KMS-11 (cell line): ENCODE results near the gene PTPRN2.

ENCODE experiments used
- H2AFZ ChIP-seq: fragments of 200-600 bp; sonication (generic); 2 replicates; pipeline ENCODE4 v1.6.1; 2016; ENCODE audit warnings: antibody characterized with exemption, mixed run types, low read depth
- H3K27ac ChIP-seq: fragments of 200-600 bp; sonication (generic); 2 replicates; pipeline ENCODE4 v1.6.1; 2016; ENCODE audit warnings: mild to moderate bottlenecking, mixed run types
- H3K27me3 ChIP-seq: fragments of 200-600 bp; sonication (generic); 2 replicates; pipeline ENCODE4 v1.6.1; 2017; ENCODE audit warnings: mild to moderate bottlenecking, low read depth, mixed run types, moderate library complexity; ENCODE audit not compliant: insufficient read depth
- H3K36me3 ChIP-seq: fragments of 200-600 bp; sonication (generic); 2 replicates; pipeline ENCODE4 v1.6.1; 2017; ENCODE audit warnings: mild to moderate bottlenecking, mixed run types; ENCODE audit not compliant: insufficient read depth
- H3K4me1 ChIP-seq: fragments of 200-600 bp; sonication (generic); 2 replicates; pipeline ENCODE4 v1.6.1; 2016; ENCODE audit warnings: mild to moderate bottlenecking, low read depth, mixed run types; ENCODE audit not compliant: poor library complexity, severe bottlenecking
- H3K4me2 ChIP-seq: fragments of 200-600 bp; sonication (generic); 2 replicates; pipeline ENCODE4 v1.7.0; 2016; ENCODE audit warnings: mild to moderate bottlenecking, mixed run types
- H3K4me3 ChIP-seq: fragments of 200-600 bp; sonication (generic); IDR thresholded peaks from 2 replicates; pipeline ENCODE4 v1.6.1; 2017; ENCODE audit warnings: low read depth, low read length, mixed read lengths; ENCODE audit not compliant: insufficient read depth
- H3K79me2 ChIP-seq: fragments of 200-600 bp; sonication (generic); 2 replicates; pipeline ENCODE4 v1.6.1; 2016; ENCODE audit warnings: low read depth, mixed run types; ENCODE audit not compliant: insufficient read depth
- H3K9ac ChIP-seq: fragments of 200-600 bp; sonication (generic); 2 replicates; pipeline ENCODE4 v1.6.1; 2016; ENCODE audit warnings: mild to moderate bottlenecking, mixed run types
- H4K20me1 ChIP-seq: fragments of 200-600 bp; sonication (generic); 2 replicates; pipeline ENCODE4 v1.6.1; 2016; ENCODE audit warnings: mild to moderate bottlenecking, mixed run types; ENCODE audit not compliant: insufficient read depth
- CTCF ChIP-seq: fragments of 200-600 bp; sonication (generic); conservative IDR thresholded peaks from 2 replicates; pipeline ENCODE4 v1.6.1; 2017; ENCODE audit warnings: low read depth, mild to moderate bottlenecking, antibody characterized with exemption, low read length, moderate library complexity, mixed read lengths

The PTPRN2 gene

DNA sequence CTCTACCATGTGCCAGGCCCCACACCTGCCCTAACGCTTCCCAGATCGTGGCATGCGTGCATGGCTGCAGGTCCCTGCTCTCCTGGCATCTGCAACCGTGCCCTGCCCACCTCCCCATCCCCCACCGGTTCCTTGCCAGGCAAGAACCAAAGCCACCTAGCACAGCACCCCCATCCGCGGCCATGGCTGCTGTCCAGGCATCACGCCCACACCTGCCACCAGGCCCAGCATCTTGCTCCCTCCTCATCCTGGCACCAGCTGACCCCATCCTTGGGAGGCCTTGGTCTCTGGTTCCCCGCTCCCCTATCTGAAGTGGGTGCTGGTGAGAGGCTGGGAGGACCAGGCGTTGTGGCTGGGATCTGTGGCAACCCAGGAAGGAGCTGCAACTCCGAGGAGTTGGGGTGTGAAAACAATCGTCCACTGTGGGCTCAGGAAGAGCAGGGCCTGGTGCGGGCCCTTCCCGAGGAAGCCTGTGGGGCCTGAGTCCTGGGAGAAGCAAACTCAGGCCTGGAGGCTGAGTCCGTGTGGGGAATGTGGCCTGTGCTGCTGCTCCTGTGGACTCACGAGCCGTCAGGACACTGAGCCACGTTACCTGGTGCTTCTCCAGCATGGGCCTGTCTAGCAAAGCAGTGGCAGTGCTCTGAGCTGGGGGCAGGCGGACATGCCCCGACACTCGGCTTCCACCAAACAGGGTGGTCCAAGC, 833.8 kb downstream of the PTPRN2 start:
- H3K79me2 ChIP-seq = no peaks in the 10 kb centered on the region
- no peak for TF ChIP-seq CTCF

GRCh38 chr7:157752832-157753291, 834.8 kb downstream of the PTPRN2 start:
- no peak for TF ChIP-seq CTCF
- no peak overlapping the region for H3K27ac ChIP-seq
- no peaks in the 10 kb centered on the region for H4K20me1 ChIP-seq
- H2AFZ ChIP-seq = no peak overlapping the region
- H3K36me3 ChIP-seq = no peaks in the 10 kb centered on the region
- H3K27me3 ChIP-seq = no peaks in the 10 kb centered on the region; the same call in 1 of the 2 replicates
- no peaks in the 10 kb centered on the region for H3K4me1 ChIP-seq
- no peak overlapping the region for H3K4me3 ChIP-seq
- H3K9ac ChIP-seq = no peak overlapping the region
- H3K4me2 ChIP-seq = no peak overlapping the region
- H3K79me2 ChIP-seq = no peaks in the 10 kb centered on the region

More for the DNA sequence above, 833.8 kb downstream of the PTPRN2 start:
- Histone ChIP-seq H3K27ac (no peak overlapping the region), H3K4me2 (no peak overlapping the region), H3K9ac (no peak overlapping the region), H3K27me3 (no peaks in the 10 kb centered on the region; the same call in 1 of the 2 replicates), H2AFZ (no peak overlapping the region), H4K20me1 (no peaks in the 10 kb centered on the region), H3K4me3 (no peak overlapping the region), H3K4me1 (no peaks in the 10 kb centered on the region), H3K36me3 (no peaks in the 10 kb centered on the region)

GRCh38 chr7:157751951-157752673, 835.5 kb downstream of the PTPRN2 start:
- no peak overlapping the region for H3K9ac ChIP-seq
- H3K27ac ChIP-seq = no peak overlapping the region
- no peaks in the 10 kb centered on the region for H3K36me3 ChIP-seq
- no peak overlapping the region for H3K4me2 ChIP-seq
- no peak overlapping the region for H3K4me3 ChIP-seq
- no peaks in the 10 kb centered on the region for H3K4me1 ChIP-seq
- H3K27me3 ChIP-seq = no peaks in the 10 kb centered on the region; the same call in 1 of the 2 replicates
- TF ChIP-seq CTCF = no peak
- no peak overlapping the region for H2AFZ ChIP-seq
- H3K79me2 ChIP-seq = no peaks in the 10 kb centered on the region
- H4K20me1 ChIP-seq = no peaks in the 10 kb centered on the region

DNA sequence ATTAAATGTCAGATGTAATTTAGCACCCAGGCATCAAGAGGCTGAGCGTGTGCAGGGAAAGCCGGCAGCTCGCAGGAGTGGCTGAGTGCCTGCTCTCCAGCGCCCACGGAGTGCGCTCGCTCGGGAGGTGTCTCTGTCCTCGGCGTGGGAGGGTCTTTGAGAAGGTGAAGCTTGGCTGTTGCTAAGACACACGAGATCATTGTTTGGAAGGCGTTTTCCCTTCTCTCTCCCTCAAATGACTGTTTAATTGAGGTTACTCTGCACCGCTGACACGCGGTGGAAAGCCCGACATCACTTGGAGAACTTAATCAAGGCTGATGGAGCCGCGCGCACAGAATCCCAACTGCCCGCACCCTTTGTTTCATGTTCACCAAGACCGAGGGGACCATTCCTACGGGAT, 836.2 kb downstream of the PTPRN2 start:
- Histone ChIP-seq H3K4me3 (no peak overlapping the region), H4K20me1 (no peaks in the 10 kb centered on the region), H2AFZ (no peak overlapping the region), H3K79me2 (no peaks in the 10 kb centered on the region), H3K27ac (no peak overlapping the region), H3K4me2 (no peak overlapping the region), H3K4me1 (no peaks in the 10 kb centered on the region), H3K27me3 (no peaks in the 10 kb centered on the region; the same call in 1 of the 2 replicates), H3K36me3 (no peaks in the 10 kb centered on the region), H3K9ac (no peak overlapping the region)
- TF ChIP-seq CTCF = no peak
